ENCODE measurements around the gene TBC1D24.
"Not testable (repeated sequence)": the region's sequence is repeated elsewhere in the genome, so short reads cannot be mapped to it uniquely, and the experiment has no call there.

Gene TBC1D24

DNA sequence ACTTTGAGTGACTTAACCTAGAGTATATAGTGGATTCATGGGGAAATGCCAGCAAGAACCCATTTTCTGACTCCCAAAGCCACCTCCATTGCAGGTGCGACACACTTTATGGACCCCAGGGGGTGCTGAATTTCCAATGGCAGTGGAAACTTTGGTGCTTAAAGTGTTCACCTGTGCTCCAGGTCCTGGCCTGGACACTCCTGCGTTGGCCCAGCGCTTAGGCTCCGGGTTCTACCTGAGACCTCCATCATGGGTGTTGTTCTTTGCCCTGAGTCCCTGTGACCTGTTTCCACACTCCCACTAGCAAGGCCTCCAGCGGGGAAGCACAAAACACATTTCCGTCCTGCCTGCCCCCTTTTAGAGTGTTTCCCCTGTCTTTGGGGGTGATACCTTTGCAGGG lies 42.6 kb upstream of the TBC1D24 start:
- no peaks in the 10 kb centered on the region for H3K36me3 ChIP-seq (ENCODE audit: control insufficient read depth, insufficient read depth, low read length)
- H3K4me2 ChIP-seq (ENCODE audit: low read length): no peak overlapping the region
- peaks cover 10% of the 10 kb centered on the region for H3K4me1 ChIP-seq
- no peak overlapping the region for H2AFZ ChIP-seq
- no peaks in the 10 kb centered on the region for H3K27me3 ChIP-seq (ENCODE audit: control insufficient read depth, insufficient read depth, low read length)
- H3K9ac ChIP-seq: no peak overlapping the region
- no peak overlapping the region for H3K4me3 ChIP-seq (ENCODE audit: low read depth, low read length)
- H3K9me3 ChIP-seq (ENCODE audit: control insufficient read depth, low read length): no peaks in the 10 kb centered on the region
- no peaks in the 10 kb centered on the region for H3K79me2 ChIP-seq
- no peak overlapping the region for H3K27ac ChIP-seq
- no peak for TF ChIP-seq CTCF (IDR thresholded peaks at IDR 0.05)

DNA sequence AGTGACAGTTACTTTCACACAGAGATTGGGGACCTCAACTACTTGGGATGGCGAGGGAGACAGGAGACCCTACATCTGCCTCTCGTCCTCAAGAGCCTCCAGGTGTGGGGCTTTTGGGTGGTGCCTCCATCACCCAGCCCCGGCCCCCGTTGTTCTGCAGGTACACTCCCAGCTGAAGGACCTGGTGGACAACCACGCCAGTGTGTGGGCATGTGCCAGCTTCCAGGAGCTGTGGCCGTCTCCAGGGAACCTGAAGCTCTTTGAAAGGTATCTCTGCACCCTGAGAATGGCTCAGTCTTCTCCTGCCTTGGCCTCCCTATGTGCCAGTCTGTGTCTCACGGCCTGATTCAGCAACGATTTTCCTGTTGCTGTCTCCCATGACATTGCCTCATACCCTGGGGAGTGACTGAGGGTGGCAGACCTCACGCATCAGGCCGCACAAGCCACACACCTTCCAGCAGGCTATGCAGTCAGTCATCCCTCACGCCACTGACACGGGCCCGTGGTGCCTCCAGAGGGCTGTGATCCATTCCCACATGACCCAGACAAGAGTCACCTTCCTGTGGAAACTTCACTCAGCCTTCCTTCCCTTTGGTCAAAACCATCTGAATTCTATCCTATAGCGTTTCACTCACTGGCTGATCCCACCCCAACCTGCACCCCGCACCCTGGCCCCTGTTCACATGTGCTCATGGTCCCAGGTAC lies 42.0 kb upstream of the TBC1D24 start:
- no peak overlapping the region for H2AFZ ChIP-seq
- H3K4me3 ChIP-seq (ENCODE audit: low read depth, low read length): no peak overlapping the region
- no peak overlapping the region for H3K27ac ChIP-seq
- H3K4me1 ChIP-seq: peaks cover 10% of the 10 kb centered on the region
- H3K4me2 ChIP-seq (ENCODE audit: low read length): no peak overlapping the region
- H3K9me3 ChIP-seq (ENCODE audit: control insufficient read depth, low read length): no peaks in the 10 kb centered on the region
- no peaks in the 10 kb centered on the region for H3K79me2 ChIP-seq
- no peaks in the 10 kb centered on the region for H3K27me3 ChIP-seq (ENCODE audit: control insufficient read depth, insufficient read depth, low read length)
- no peaks in the 10 kb centered on the region for H3K36me3 ChIP-seq (ENCODE audit: control insufficient read depth, insufficient read depth, low read length)
- TF ChIP-seq CTCF (IDR thresholded peaks at IDR 0.05): no peak
- no peak overlapping the region for H3K9ac ChIP-seq

DNA sequence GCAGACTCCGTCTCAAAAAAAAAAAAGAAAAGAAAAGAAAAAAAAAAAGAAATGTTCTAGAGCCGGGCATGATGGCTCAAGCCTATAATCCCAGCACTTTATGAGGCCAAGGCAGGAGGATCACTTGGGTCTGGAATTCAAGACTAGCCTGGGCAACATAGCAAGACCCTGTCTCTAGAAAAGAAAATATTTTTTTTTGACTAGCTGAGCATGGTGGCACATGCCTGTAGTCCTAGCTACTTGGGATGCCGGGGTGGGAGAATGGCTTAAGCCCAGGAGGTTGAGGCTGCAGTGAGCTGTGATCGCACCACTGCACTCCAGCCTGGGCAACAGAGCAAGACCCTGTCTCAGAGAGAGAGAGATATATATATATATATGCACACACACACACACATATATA lies 39.7 kb upstream of the TBC1D24 start:
- H3K4me2 ChIP-seq (ENCODE audit: low read length); H3K4me3 ChIP-seq (ENCODE audit: low read depth, low read length); H3K9ac ChIP-seq; H3K36me3 ChIP-seq (ENCODE audit: control insufficient read depth, insufficient read depth, low read length); H3K79me2 ChIP-seq; H3K27me3 ChIP-seq (ENCODE audit: control insufficient read depth, insufficient read depth, low read length); H3K27ac ChIP-seq; H2AFZ ChIP-seq; H3K4me1 ChIP-seq; H3K9me3 ChIP-seq (ENCODE audit: control insufficient read depth, low read length): not testable (repeated sequence)

DNA sequence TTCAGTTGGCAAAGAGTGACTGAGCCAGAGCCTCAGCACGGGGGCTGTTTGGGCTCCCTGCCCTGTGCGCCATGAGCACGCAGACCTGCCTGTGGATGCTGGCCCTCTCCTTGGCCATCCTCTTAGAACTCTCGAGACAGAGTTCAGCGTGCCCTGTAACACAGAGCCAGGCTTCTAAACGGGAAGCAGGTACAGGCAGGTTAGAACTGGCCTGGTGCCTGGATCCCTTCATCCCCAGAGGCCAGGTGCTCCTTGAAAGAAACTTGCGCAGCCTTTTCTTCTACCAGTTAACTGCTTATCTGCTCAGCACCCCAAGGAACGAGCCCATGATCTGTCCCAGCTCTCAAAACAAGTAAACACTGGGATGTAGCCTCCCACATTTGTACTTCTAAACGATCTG lies 38.8 kb upstream of the TBC1D24 start:
- Histone ChIP-seq H3K27ac (no peak overlapping the region), H3K27me3 (ENCODE audit: control insufficient read depth, insufficient read depth, low read length) (no peaks in the 10 kb centered on the region), H3K4me2 (ENCODE audit: low read length) (no peak overlapping the region), H3K9ac (no peak overlapping the region), H2AFZ (no peak overlapping the region), H3K9me3 (ENCODE audit: control insufficient read depth, low read length) (no peaks in the 10 kb centered on the region), H3K4me3 (ENCODE audit: low read depth, low read length) (no peak overlapping the region), H3K79me2 (no peaks in the 10 kb centered on the region), H3K4me1 (no peaks in the 10 kb centered on the region), H3K36me3 (ENCODE audit: control insufficient read depth, insufficient read depth, low read length) (no peaks in the 10 kb centered on the region)
- no peak for TF ChIP-seq CTCF (IDR thresholded peaks at IDR 0.05)

- Histone ChIP-seq H3K9me3 (ENCODE audit: control insufficient read depth, low read length) (no peaks in the 10 kb centered on the region), H3K27me3 (ENCODE audit: control insufficient read depth, insufficient read depth, low read length) (no peaks in the 10 kb centered on the region), H3K79me2 (no peaks in the 10 kb centered on the region), H3K27ac (no peak overlapping the region), H3K9ac (no peak overlapping the region), H3K4me3 (ENCODE audit: low read depth, low read length) (no peak overlapping the region), H3K4me2 (ENCODE audit: low read length) (no peak overlapping the region), H2AFZ (no peak overlapping the region), H3K36me3 (ENCODE audit: control insufficient read depth, insufficient read depth, low read length) (no peaks in the 10 kb centered on the region), H3K4me1 (no peaks in the 10 kb centered on the region)
- TF ChIP-seq CTCF (IDR thresholded peaks at IDR 0.05): no peak
These were observed 37.7 kb upstream of the TBC1D24 start for GRCh38 chr16:2437032-2437790.

All from parathyroid adenoma (tissue), 2 donors.